Lung (tissue), 12 donors: ENCODE measurements around the gene PLA2G4E. TPM values are rescaled to one million over a fixed set of nuclear protein-coding genes. Genes with fewer than 3 reads are reported as not detected.

Experiments
- ATAC-seq: fragments of 200-7000 bp; cut with Tn5 transposase; one replicate; pipeline ENCODE4 v1.9.1; 2020; ENCODE audit warnings: moderate number of reproducible peaks; ENCODE audit not compliant: insufficient read depth, low FRiP score
- DNase-seq, 3 donors: peaks; one replicate each; pipeline ENCODE4 v3.0.0-alpha.2; 2013 to 2017
- H3K27ac ChIP-seq, 2 donors: one replicate each; pipeline ENCODE4 v1.5.1; 2013; ENCODE audit warnings: mild to moderate bottlenecking in 2 of 2, moderate library complexity in 2 of 2, control low read depth in 1 of 2, inconsistent platforms in 1 of 2, low read depth in 1 of 2, low read length in 1 of 2
- H3K27me3 ChIP-seq, 3 donors: one replicate each; pipeline ENCODE4 v1.5.1; 2013; ENCODE audit warnings: low read length in 2 of 3; ENCODE audit not compliant: control insufficient read depth in 3 of 3, insufficient read depth in 3 of 3
- H3K36me3 ChIP-seq, 4 donors: one replicate each; pipeline ENCODE4 v1.5.1; 2013; ENCODE audit warnings: low read length in 4 of 4, mild to moderate bottlenecking in 1 of 4, moderate library complexity in 1 of 4; ENCODE audit not compliant: control insufficient read depth in 4 of 4, insufficient read depth in 4 of 4
- H3K4me1 ChIP-seq, 5 donors: one replicate each; pipeline ENCODE4 v1.5.1; 2013; ENCODE audit warnings: low read length in 5 of 5, mild to moderate bottlenecking in 2 of 5, moderate library complexity in 1 of 5; ENCODE audit not compliant: control insufficient read depth in 5 of 5, insufficient read depth in 5 of 5
- H3K4me3 ChIP-seq: one replicate; pipeline ENCODE4 v1.5.1; 2013; ENCODE audit warnings: mild to moderate bottlenecking, control low read depth, moderate library complexity
- H3K9ac ChIP-seq, 2 donors: one replicate each; pipeline ENCODE4 v1.5.1; 2013; ENCODE audit warnings: low read length in 2 of 2, control low read depth in 1 of 2; ENCODE audit not compliant: insufficient read depth in 1 of 2
- H3K9me3 ChIP-seq, 4 donors: one replicate each; pipeline ENCODE4 v1.5.1; 2013; ENCODE audit warnings: low read length in 3 of 4, mild to moderate bottlenecking in 1 of 4, moderate library complexity in 1 of 4; ENCODE audit not compliant: control insufficient read depth in 4 of 4, insufficient read depth in 3 of 4
- CTCF ChIP-seq: IDR thresholded peaks from 2 replicates; pipeline ENCODE4 v1.5.1; 2012; ENCODE audit warnings: mild to moderate bottlenecking; ENCODE audit errors: control extremely low read depth, extremely low read depth
- WGBS, 2 donors: extraction: QIAGEN DNeasy Blood & Tissue Kit; methylation state at CpG; one replicate each; pipeline ENCODE4 v1.1.7; 2013; 5-methylcytosine and 5-hydroxymethylcytosine counted together
- polyA plus RNA-seq, 2 donors: library from polyadenylated mRNA; stranded (reverse); fragments of 200-250 nt; gene quantifications; one replicate each; pipeline ENCODE4 v1.2.1, GENCODE V29; 2013
- total RNA-seq, 2 donors: library from RNA; depleted of rRNA in 1 of 2; stranded (reverse); fragments of >200 nt in 1 of 2; gene quantifications; one replicate each; pipeline ENCODE4 v1.2.1, GENCODE V29; 2014 to 2021
- donor health status: control.
- donor health status: control.
- donor health status: Bipolar disorder and iron deficiency.
- donor health status: healthy.
- donor health status: DM: yes; HTN: yes; CAD: no.

PLA2G4E gene
- total and polyA plus RNA-seq, 4 donors = 0.38 to 1.7 (median 1.7) TPM; not detected in 1

GRCh38 chr15:41983621-41984571, 36.9 kb downstream of the PLA2G4E start:
- no peaks in the 10 kb centered on the region for H3K36me3 ChIP-seq
- 95 to 96% methylated on average over 17 of the region's 17 CpGs for WGBS, 2 donors
- H3K4me1 ChIP-seq = peaks cover 0 to 5% (median 0%) of the 10 kb centered on the region in 5 donors
- no peak for ATAC-seq
- H3K9ac ChIP-seq = no peak overlapping the region
- no peak overlapping the region for H3K27ac ChIP-seq
- DNase-seq = no peak
- no peak for TF ChIP-seq CTCF
- H3K9me3 ChIP-seq = no peaks in the 10 kb centered on the region
- peaks cover 0 to 2% (median 0%) of the 10 kb centered on the region in 3 donors for H3K27me3 ChIP-seq
- H3K4me3 ChIP-seq = no peak overlapping the region

DNA sequence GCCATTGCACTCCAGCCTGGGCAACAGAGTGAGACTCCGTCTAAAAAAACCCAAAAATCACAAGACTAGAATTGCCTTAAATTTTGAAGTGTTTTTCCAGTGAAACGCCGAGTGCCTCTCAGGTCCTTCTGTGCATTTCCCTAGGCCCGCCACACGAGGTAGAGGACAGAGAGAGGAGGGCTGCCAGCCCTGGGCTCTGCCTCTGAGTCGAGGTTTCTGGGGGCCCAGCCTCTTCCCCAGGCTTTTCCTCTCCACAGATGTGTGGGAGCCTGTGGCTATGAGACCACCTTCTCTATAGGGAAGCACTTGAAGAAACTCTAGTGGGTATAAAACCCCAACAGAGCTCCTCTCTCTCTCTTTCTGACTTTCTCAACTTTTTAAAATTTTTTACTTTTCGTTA, 37.6 kb downstream of the PLA2G4E start:
- no peak for TF ChIP-seq CTCF
- Histone ChIP-seq H3K4me1 (peaks cover 0 to 5% (median 0%) of the 10 kb centered on the region in 5 donors), H3K4me3 (no peak overlapping the region), H3K9me3 (no peaks in the 10 kb centered on the region), H3K27me3 (no peaks in the 10 kb centered on the region), H3K9ac (no peak overlapping the region), H3K36me3 (no peaks in the 10 kb centered on the region), H3K27ac (no peak overlapping the region)
- DNase-seq (no peak), ATAC-seq (no peak)
- WGBS, 2 donors = 60 to 69% methylated on average over 6 to 7 of the region's 7 CpGs

- H3K4me3 ChIP-seq = no peak overlapping the region
- DNase-seq (no peak), ATAC-seq (no peak)
- WGBS, 2 donors = 87 to 88% methylated on average over 10 of the region's 10 CpGs
- peaks cover 0 to 5% (median 0%) of the 10 kb centered on the region in 5 donors for H3K4me1 ChIP-seq
- no peaks in the 10 kb centered on the region for H3K36me3 ChIP-seq
- H3K27ac ChIP-seq = no peak overlapping the region
- no peak for TF ChIP-seq CTCF
- no peaks in the 10 kb centered on the region for H3K27me3 ChIP-seq
- no peak overlapping the region for H3K9ac ChIP-seq
- H3K9me3 ChIP-seq = no peaks in the 10 kb centered on the region
These were observed 38.5 kb downstream of the PLA2G4E start for GRCh38 chr15:41982133-41982930.
